Karpas-422 (cell line): ENCODE data around the gene CYP4V2. TPM values are rescaled to one million over a fixed set of nuclear protein-coding genes. Genes with fewer than 3 reads are reported as not detected.
"Not testable (repeated sequence)": the region's sequence is repeated elsewhere in the genome, so short reads cannot be mapped to it uniquely, and the experiment has no call there.

Source experiments
- DNase-seq: peaks from one replicate; pipeline ENCODE4 v3.0.0-alpha.2; 2015
- H2AFZ ChIP-seq: fragments of 200-600 bp; sonication (generic); 2 replicates; pipeline ENCODE4 v1.6.1; 2014; ENCODE audit warnings: antibody characterized with exemption, low read length, mixed read lengths
- H3K27ac ChIP-seq: fragments of 200-600 bp; sonication (generic); 2 replicates; pipeline ENCODE4 v1.5.1; 2014; ENCODE audit warnings: mild to moderate bottlenecking, low read length, moderate library complexity
- H3K27me3 ChIP-seq: fragments of 200-600 bp; sonication (generic); 2 replicates; pipeline ENCODE4 v1.6.1; 2014; ENCODE audit warnings: low read length, mixed read lengths
- H3K36me3 ChIP-seq: fragments of 200-600 bp; sonication (generic); 2 replicates; pipeline ENCODE4 v1.6.1; 2014; ENCODE audit warnings: low read length, mixed read lengths; ENCODE audit not compliant: insufficient read depth
- H3K4me1 ChIP-seq: fragments of 200-600 bp; sonication (generic); 2 replicates; pipeline ENCODE4 v1.6.1; 2014; ENCODE audit warnings: mild to moderate bottlenecking, low read length, mixed read lengths
- H3K4me2 ChIP-seq: fragments of 200-600 bp; sonication (generic); 2 replicates; pipeline ENCODE4 v1.6.1; 2014; ENCODE audit warnings: low read length, low read depth, mild to moderate bottlenecking; ENCODE audit not compliant: poor library complexity, severe bottlenecking
- H3K4me3 ChIP-seq: fragments of 200-600 bp; sonication (generic); 2 replicates; pipeline ENCODE4 v1.5.1; 2014; ENCODE audit warnings: mild to moderate bottlenecking, antibody characterized with exemption, low read length, mixed read lengths
- H3K79me2 ChIP-seq: fragments of 200-600 bp; sonication (generic); 2 replicates; pipeline ENCODE4 v1.6.1; 2014; ENCODE audit warnings: mild to moderate bottlenecking, low read length, mixed read lengths
- H3K9ac ChIP-seq: fragments of 200-600 bp; sonication (generic); 2 replicates; pipeline ENCODE4 v1.6.0; 2014; ENCODE audit warnings: low read length
- H3K9me2 ChIP-seq: fragments of 200-600 bp; sonication (generic), shearing (Covaris generic); replicated peaks from 2 replicates; pipeline ENCODE4 v1.6.0; 2014; ENCODE audit warnings: mild to moderate bottlenecking, low read length, moderate library complexity; ENCODE audit not compliant: insufficient read depth
- H3K9me3 ChIP-seq: fragments of 300-700, 200-600 bp; sonication (generic); 2 replicates; pipeline ENCODE4 v1.6.1; 2014; ENCODE audit warnings: low read length, mixed read lengths
- H4K20me1 ChIP-seq: fragments of 200-600 bp; sonication (generic); 2 replicates; pipeline ENCODE4 v1.6.1; 2014; ENCODE audit warnings: mild to moderate bottlenecking, antibody characterized with exemption, low read length, low read depth; ENCODE audit not compliant: insufficient read depth
- total RNA-seq: library from RNA; depleted of rRNA; stranded (reverse); fragments of >200 nt; shearing (Covaris generic); gene quantifications from 2 replicates; pipeline ENCODE4 v1.2.3, GENCODE V29; 2014; ENCODE audit warnings: low replicate concordance

The CYP4V2 gene
- total RNA-seq, 1 experiment from 2014 or later, result 61.3 TPM

DNA sequence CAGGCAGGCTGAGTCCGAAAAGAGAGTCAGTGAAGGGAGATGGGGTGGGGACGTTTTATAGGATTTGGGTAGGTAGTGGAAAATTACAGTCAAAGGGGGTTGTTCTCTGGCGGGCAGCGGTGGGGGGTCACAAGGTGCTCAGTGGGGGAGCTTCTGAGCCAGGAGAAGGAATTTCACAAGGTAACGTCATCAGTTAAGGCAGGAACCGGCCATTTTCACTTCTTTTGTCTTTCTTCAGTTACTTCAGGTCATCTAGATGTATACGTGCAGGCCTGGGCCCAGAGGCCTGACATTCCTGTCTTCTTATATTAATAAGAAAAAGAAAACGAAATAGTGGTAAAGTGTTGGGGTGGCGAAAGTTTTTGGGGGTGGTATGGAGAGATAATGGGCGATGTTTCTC lies 50.7 kb downstream of the CYP4V2 start:
- H3K4me2 ChIP-seq, H2AFZ ChIP-seq, H3K9ac ChIP-seq, H3K79me2 ChIP-seq, H3K4me1 ChIP-seq, H3K27me3 ChIP-seq, H3K9me3 ChIP-seq, H4K20me1 ChIP-seq, H3K36me3 ChIP-seq, H3K27ac ChIP-seq, H3K9me2 ChIP-seq, DNase-seq, H3K4me3 ChIP-seq: not testable (repeated sequence)

DNA sequence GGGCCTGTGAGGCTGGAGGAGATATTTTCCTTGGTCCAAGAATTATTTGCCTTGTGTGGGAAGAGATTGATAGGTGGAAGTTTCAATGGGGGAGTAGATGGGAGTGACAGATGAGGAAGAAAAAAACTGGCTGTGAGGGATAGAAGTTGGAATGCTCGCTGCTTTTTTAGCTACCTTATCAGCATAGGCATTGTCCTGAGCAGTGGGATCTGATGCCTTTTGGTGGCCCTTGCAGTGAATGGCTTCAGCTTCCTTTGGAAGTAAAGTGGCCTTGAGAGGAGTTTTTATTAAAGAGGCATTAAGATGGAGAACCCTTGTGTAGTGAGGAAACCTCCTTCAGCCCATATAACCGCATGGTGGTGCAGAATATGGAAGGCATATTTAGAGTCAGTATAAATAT lies 52.0 kb downstream of the CYP4V2 start:
- Histone ChIP-seq H4K20me1 (no peaks in the 10 kb centered on the region), H2AFZ (no peak overlapping the region), H3K9me3 (no peaks in the 10 kb centered on the region), H3K4me3 (no peak overlapping the region), H3K9ac (no peak overlapping the region), H3K27ac (no peak overlapping the region), H3K4me2 (no peak overlapping the region), H3K79me2 (no peaks in the 10 kb centered on the region), H3K4me1 (no peaks in the 10 kb centered on the region), H3K27me3 (no peaks in the 10 kb centered on the region), H3K36me3 (no peaks in the 10 kb centered on the region), H3K9me2 (no peaks in the 10 kb centered on the region)
- no peak for DNase-seq

DNA sequence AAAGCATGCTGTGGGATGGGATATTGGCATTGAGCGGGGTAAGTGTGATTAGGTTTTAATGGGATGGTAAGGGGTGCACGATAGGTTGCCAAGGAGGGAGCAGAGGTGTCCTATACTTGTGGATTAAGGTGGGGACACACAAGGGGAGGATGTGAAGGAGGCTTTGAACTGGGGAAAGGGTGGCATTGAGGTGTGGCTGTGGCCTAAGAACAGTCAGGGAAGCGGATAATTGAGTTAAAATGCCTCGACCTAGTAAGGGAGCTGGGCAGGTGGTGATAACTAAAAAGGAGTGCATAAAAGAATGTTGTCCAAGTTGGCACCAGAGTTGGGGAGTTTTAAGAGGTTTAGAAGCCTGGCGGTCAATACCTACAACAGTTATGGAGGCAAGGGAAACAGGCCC lies 53.5 kb downstream of the CYP4V2 start:
- H3K79me2 ChIP-seq, result no peaks in the 10 kb centered on the region
- H3K9ac ChIP-seq, result no peak overlapping the region
- H4K20me1 ChIP-seq, result no peaks in the 10 kb centered on the region
- no peak overlapping the region for H3K4me2 ChIP-seq
- H3K4me1 ChIP-seq, result no peaks in the 10 kb centered on the region
- H3K4me3 ChIP-seq, result no peak overlapping the region
- H3K27ac ChIP-seq, result no peak overlapping the region
- no peaks in the 10 kb centered on the region for H3K9me3 ChIP-seq
- no peaks in the 10 kb centered on the region for H3K27me3 ChIP-seq
- no peak overlapping the region for H2AFZ ChIP-seq
- no peak for DNase-seq
- no peaks in the 10 kb centered on the region for H3K36me3 ChIP-seq
- H3K9me2 ChIP-seq, result no peaks in the 10 kb centered on the region

DNA sequence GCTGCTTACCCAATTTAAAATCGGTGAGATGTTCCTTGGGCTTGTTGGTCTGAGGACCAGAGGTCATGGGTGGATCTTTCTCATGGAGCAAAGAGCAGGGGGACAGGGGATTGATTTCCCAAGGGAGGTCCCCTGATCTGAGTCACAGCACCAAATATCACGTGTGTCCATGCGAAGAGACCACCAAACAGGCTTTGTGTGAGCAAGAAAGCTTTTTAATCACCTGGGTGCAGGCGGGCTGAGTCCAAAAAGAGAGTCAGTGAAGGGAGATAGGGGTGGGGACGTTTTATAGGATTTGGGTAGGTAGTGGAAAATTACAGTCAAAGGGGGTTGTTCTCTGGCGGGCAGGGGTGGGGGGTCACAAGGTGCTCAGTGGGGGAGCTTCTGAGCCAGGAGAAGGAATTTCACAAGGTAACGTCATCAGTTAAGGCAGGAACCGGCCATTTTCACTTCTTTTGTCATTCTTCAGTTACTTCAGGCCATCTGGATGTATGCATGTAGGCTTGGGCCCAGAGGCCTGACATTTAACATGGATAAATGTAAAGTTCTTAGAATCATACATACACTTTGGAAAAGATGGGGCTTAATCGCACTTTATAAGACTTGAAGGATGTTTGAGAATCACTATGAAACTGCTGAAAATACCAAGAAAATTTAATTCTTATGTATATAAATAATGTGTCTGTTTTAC lies 55.8 kb downstream of the CYP4V2 start:
- DNase-seq, H3K9ac ChIP-seq, H3K4me3 ChIP-seq, H3K79me2 ChIP-seq, H3K4me1 ChIP-seq, H3K36me3 ChIP-seq, H3K27me3 ChIP-seq, H3K9me3 ChIP-seq, H3K4me2 ChIP-seq, H2AFZ ChIP-seq, H4K20me1 ChIP-seq, H3K27ac ChIP-seq, H3K9me2 ChIP-seq: not testable (repeated sequence)

DNA sequence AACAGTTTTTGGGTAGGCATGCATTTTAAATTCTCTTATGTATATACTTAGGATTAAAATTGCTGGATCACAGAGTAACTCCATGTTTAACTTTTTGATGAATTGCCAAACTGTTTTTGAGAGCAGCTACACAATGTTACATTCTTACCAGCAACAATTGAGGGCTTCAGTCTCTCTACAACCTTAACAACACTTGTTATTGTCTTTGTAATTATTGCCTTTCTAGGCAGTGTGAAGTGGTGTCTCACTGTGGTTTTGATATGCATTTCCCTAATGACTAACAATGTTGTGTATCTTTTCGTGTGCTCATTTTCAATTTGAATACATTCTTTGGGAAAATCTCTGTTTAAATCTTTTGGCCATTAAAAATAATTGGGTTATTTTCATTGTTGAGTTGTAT lies 57.3 kb downstream of the CYP4V2 start:
- Histone ChIP-seq H3K9ac (no peak overlapping the region), H3K4me2 (no peak overlapping the region), H2AFZ (no peak overlapping the region), H3K9me3 (no peaks in the 10 kb centered on the region), H3K79me2 (no peaks in the 10 kb centered on the region), H3K36me3 (no peaks in the 10 kb centered on the region), H4K20me1 (no peaks in the 10 kb centered on the region), H3K27ac (no peak overlapping the region), H3K27me3 (no peaks in the 10 kb centered on the region), H3K9me2 (no peaks in the 10 kb centered on the region), H3K4me1 (no peaks in the 10 kb centered on the region), H3K4me3 (no peak overlapping the region)
- no peak for DNase-seq

DNA sequence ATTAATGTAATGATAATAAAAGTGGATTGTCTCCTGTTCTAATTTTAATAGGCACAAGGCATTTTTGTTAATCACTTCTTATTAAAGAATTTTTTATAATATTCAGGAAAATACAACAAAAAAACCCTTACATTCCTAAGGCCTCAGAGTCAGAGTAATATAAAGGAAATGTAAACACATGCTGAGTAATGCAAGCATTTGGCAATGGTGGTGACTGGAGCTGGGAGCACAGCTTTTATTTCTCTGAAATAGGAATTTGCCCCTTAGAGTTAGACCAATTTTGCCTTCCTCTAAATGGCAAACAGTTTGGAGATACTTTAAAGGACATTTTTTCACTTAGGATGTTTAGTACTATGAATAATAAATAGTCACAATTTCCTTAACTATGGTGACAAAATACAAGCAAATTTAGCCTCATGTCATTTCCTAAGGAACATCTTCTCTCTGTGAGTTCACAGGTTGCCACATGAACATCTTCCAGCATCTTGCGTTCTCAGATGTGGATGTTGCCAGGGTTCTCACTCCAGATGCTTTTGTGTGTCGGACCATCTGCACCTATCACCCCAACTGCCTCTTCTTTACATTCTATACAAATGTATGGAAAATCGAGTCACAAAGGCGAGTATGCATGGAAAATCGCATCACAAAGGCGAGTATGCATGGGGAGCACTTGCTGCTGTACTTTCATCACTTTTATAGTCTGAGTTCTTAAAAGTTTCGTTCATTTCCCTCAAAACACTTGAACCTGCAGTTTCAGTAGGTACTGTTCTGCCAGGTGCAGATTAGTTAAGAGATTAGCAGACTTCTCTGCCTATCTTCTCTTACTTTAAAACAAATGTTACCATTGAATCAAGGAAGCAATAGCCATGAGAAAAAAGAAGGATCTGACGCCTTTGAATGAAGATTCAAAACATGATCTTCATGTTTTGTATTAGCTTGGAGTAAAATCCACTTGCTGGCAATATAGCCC lies 58.7 kb downstream of the CYP4V2 start:
- H3K9me3 ChIP-seq, result no peaks in the 10 kb centered on the region
- no peak overlapping the region for H3K9ac ChIP-seq
- no peaks in the 10 kb centered on the region for H3K36me3 ChIP-seq
- DNase-seq, result no peak
- no peaks in the 10 kb centered on the region for H3K9me2 ChIP-seq
- H3K27me3 ChIP-seq, result no peaks in the 10 kb centered on the region
- no peaks in the 10 kb centered on the region for H4K20me1 ChIP-seq
- no peaks in the 10 kb centered on the region for H3K79me2 ChIP-seq
- no peak overlapping the region for H3K4me3 ChIP-seq
- no peak overlapping the region for H2AFZ ChIP-seq
- H3K4me1 ChIP-seq, result no peaks in the 10 kb centered on the region
- H3K4me2 ChIP-seq, result no peak overlapping the region
- H3K27ac ChIP-seq, result no peak overlapping the region

DNA sequence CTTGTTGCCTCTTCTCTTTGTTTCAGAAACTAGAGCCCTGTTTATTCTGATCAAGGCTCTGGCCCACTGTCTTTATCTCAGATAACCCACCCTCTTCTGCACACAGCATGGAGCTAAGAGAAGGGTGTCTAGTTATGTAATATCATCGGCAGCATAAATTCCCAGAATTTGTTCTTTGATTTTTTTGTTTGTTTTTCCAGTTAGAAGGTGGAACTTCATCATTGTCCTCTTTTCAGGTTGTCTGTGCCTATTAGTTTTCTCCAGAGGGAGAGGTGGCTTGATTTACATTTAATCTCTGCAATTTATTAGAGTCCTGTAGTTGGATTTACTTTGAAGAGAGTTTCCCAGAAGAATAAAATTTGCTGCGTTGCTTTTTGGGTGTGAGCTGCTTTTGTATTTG lies 59.4 kb downstream of the CYP4V2 start:
- Histone ChIP-seq H2AFZ (no peak overlapping the region), H3K27me3 (no peaks in the 10 kb centered on the region), H3K9ac (no peak overlapping the region), H3K9me2 (no peaks in the 10 kb centered on the region), H3K79me2 (no peaks in the 10 kb centered on the region), H3K4me3 (no peak overlapping the region), H3K36me3 (no peaks in the 10 kb centered on the region), H3K27ac (no peak overlapping the region), H4K20me1 (no peaks in the 10 kb centered on the region), H3K4me1 (no peaks in the 10 kb centered on the region), H3K9me3 (no peaks in the 10 kb centered on the region), H3K4me2 (no peak overlapping the region)
- DNase-seq, result no peak

DNA sequence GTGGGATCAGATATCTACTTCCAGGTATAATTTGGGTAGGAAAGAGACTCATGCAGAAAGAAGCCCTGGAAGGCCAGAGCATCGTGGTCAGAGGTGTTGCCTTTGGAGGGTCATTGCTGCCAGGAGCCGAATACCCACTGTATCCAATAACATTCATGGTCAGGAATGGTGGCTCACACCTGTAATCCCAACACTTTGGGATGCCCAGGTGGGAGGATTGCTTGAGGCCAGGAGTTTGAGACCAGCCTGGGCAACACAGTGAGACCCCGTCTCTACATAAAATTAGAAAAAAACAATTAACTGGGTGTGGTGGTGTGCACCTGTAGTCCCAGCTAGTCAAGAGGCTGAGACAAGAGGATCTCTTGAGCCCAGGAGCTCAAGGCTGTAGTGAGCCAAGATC lies 63.8 kb downstream of the CYP4V2 start:
- Histone ChIP-seq H3K4me3 (no peak overlapping the region), H3K4me1 (no peaks in the 10 kb centered on the region), H2AFZ (no peak overlapping the region), H3K4me2 (no peak overlapping the region), H3K27me3 (no peaks in the 10 kb centered on the region), H3K9me2 (no peaks in the 10 kb centered on the region), H3K79me2 (no peaks in the 10 kb centered on the region), H3K27ac (no peak overlapping the region), H3K9ac (no peak overlapping the region), H4K20me1 (no peaks in the 10 kb centered on the region), H3K9me3 (no peaks in the 10 kb centered on the region), H3K36me3 (no peaks in the 10 kb centered on the region)
- no peak for DNase-seq
